H1 (cell line): ENCODE results near the gene S100A6. TPM values are rescaled to one million over a fixed set of nuclear protein-coding genes. Genes with fewer than 3 reads are reported as not detected.

ENCODE experiments used
- BACH1 ChIP-seq: IDR thresholded peaks from 2 replicates; pipeline ENCODE4 v1.6.1; 2012; ENCODE audit warnings: low read length, improper control_type of control experiment
- FOSL1 ChIP-seq: IDR thresholded peaks from 2 replicates; pipeline ENCODE4 v1.6.1; 2011; ENCODE audit warnings: mild to moderate bottlenecking, low read depth, low read length, moderate library complexity; ENCODE audit not compliant: insufficient read depth
- KDM5A ChIP-seq: fragments of 200-600 bp; IDR thresholded peaks from 2 replicates; pipeline ENCODE4 v1.7.1; 2012; ENCODE audit warnings: mild to moderate bottlenecking, low read length, inconsistent platforms, mixed read lengths
- PHF8 ChIP-seq: fragments of 200-600 bp; sonication (generic); conservative IDR thresholded peaks from 2 replicates; pipeline ENCODE4 v1.7.1; 2012; ENCODE audit warnings: low read depth, mild to moderate bottlenecking, inconsistent platforms, low read length, moderate library complexity
- POLR2A ChIP-seq, 2 experiments: IDR thresholded peaks; 1 replicate in 1 of 2; 2 replicates in 1 of 2; pipeline ENCODE4 v1.6.1; 2011; ENCODE audit warnings: low read depth in 2 of 2, low read length in 2 of 2, mild to moderate bottlenecking in 2 of 2; ENCODE audit errors: control extremely low read depth in 1 of 2
- RXRA ChIP-seq: IDR thresholded peaks from 2 replicates; pipeline ENCODE4 v1.6.1; 2011; ENCODE audit warnings: low read depth, mild to moderate bottlenecking, low read length, moderate library complexity; ENCODE audit not compliant: insufficient read depth
- SP2 ChIP-seq: IDR thresholded peaks from 2 replicates; pipeline ENCODE4 v1.6.1; 2012; ENCODE audit warnings: mild to moderate bottlenecking, low read length, inconsistent platforms
- TEAD4 ChIP-seq: IDR thresholded peaks from 2 replicates; pipeline ENCODE4 v1.6.1; 2012; ENCODE audit warnings: low read depth, low read length, inconsistent platforms, mixed read lengths
- polyA plus RNA-seq, 7 experiments: library from polyadenylated mRNA; depleted of rRNA in 3 of 7; stranded (reverse) in 5 of 7; unstranded in 2 of 7; fragments of >200 nt in 5 of 7; fragments of 200-250 nt in 2 of 7; gene quantifications; 1 replicate in 5 of 7; 2 replicates in 1 of 7; 4 replicates in 1 of 7; pipeline versions ENCODE4 v1.2.1 to v1.2.3, GENCODE V29; 2011 to 2013; ENCODE audit warnings: missing spikeins in 2 of 7, mixed read lengths in 2 of 7
- total RNA-seq: library from RNA; stranded (reverse); fragmentation: NEBNext Ultra II Directional; extraction: Animal tissue kit (Norgen Biotek cat#: 25700); gene quantifications from 2 replicates; pipeline ENCODE4 v1.2.1, GENCODE V29; 2021
- TF ChIP-seq, protein P1 (sequence below): fragments of 300-600 bp; sonication (generic); IDR thresholded peaks from 2 replicates; pipeline ENCODE4 v1.7.1; 2012; ENCODE audit warnings: low read length, moderate library complexity, mild to moderate bottlenecking, inconsistent platforms; ENCODE audit not compliant: insufficient replicate concordance

The S100A6 gene
- total and polyA plus RNA-seq, 2 of the 8 experiments (the other 6 are each of a cell fraction or from before 2014, with no cell fraction given), result 11.1 to 63.0 TPM

DNA sequence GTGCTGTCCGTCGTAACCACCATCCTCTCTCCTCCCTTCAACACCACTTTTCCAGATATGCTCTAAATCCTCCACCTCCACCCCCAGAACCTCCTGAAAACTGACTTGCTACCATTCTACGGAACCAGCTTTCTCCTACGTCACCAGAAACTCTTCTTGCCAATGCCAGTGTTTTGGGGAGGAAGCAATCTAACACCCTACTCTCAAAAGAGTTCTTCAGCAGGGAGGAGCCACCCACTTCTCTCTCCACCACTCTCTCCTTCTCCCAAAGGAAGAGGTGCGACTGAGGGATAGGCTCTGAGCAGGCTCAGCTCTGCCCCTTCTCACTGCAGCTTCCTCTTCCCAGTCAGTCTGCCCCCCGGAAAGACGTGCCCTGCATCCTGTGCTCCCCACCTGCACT, 35.9 kb upstream of the S100A6 start (continued):
- TF ChIP-seq, protein P1, sequence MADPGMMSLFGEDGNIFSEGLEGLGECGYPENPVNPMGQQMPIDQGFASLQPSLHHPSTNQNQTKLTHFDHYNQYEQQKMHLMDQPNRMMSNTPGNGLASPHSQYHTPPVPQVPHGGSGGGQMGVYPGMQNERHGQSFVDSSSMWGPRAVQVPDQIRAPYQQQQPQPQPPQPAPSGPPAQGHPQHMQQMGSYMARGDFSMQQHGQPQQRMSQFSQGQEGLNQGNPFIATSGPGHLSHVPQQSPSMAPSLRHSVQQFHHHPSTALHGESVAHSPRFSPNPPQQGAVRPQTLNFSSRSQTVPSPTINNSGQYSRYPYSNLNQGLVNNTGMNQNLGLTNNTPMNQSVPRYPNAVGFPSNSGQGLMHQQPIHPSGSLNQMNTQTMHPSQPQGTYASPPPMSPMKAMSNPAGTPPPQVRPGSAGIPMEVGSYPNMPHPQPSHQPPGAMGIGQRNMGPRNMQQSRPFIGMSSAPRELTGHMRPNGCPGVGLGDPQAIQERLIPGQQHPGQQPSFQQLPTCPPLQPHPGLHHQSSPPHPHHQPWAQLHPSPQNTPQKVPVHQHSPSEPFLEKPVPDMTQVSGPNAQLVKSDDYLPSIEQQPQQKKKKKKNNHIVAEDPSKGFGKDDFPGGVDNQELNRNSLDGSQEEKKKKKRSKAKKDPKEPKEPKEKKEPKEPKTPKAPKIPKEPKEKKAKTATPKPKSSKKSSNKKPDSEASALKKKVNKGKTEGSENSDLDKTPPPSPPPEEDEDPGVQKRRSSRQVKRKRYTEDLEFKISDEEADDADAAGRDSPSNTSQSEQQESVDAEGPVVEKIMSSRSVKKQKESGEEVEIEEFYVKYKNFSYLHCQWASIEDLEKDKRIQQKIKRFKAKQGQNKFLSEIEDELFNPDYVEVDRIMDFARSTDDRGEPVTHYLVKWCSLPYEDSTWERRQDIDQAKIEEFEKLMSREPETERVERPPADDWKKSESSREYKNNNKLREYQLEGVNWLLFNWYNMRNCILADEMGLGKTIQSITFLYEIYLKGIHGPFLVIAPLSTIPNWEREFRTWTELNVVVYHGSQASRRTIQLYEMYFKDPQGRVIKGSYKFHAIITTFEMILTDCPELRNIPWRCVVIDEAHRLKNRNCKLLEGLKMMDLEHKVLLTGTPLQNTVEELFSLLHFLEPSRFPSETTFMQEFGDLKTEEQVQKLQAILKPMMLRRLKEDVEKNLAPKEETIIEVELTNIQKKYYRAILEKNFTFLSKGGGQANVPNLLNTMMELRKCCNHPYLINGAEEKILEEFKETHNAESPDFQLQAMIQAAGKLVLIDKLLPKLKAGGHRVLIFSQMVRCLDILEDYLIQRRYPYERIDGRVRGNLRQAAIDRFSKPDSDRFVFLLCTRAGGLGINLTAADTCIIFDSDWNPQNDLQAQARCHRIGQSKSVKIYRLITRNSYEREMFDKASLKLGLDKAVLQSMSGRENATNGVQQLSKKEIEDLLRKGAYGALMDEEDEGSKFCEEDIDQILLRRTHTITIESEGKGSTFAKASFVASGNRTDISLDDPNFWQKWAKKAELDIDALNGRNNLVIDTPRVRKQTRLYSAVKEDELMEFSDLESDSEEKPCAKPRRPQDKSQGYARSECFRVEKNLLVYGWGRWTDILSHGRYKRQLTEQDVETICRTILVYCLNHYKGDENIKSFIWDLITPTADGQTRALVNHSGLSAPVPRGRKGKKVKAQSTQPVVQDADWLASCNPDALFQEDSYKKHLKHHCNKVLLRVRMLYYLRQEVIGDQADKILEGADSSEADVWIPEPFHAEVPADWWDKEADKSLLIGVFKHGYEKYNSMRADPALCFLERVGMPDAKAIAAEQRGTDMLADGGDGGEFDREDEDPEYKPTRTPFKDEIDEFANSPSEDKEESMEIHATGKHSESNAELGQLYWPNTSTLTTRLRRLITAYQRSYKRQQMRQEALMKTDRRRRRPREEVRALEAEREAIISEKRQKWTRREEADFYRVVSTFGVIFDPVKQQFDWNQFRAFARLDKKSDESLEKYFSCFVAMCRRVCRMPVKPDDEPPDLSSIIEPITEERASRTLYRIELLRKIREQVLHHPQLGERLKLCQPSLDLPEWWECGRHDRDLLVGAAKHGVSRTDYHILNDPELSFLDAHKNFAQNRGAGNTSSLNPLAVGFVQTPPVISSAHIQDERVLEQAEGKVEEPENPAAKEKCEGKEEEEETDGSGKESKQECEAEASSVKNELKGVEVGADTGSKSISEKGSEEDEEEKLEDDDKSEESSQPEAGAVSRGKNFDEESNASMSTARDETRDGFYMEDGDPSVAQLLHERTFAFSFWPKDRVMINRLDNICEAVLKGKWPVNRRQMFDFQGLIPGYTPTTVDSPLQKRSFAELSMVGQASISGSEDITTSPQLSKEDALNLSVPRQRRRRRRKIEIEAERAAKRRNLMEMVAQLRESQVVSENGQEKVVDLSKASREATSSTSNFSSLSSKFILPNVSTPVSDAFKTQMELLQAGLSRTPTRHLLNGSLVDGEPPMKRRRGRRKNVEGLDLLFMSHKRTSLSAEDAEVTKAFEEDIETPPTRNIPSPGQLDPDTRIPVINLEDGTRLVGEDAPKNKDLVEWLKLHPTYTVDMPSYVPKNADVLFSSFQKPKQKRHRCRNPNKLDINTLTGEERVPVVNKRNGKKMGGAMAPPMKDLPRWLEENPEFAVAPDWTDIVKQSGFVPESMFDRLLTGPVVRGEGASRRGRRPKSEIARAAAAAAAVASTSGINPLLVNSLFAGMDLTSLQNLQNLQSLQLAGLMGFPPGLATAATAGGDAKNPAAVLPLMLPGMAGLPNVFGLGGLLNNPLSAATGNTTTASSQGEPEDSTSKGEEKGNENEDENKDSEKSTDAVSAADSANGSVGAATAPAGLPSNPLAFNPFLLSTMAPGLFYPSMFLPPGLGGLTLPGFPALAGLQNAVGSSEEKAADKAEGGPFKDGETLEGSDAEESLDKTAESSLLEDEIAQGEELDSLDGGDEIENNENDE, result no peak
- no peak for TF ChIP-seq PHF8
- TF ChIP-seq TEAD4, result no peak
- no peak for TF ChIP-seq SP2
- no peak for TF ChIP-seq KDM5A
- TF ChIP-seq FOSL1, result no peak
- TF ChIP-seq BACH1, result no peak
- TF ChIP-seq POLR2A (IDR thresholded peaks at IDR 0.05; ENCODE audit: control extremely low read depth in 1 of 2, low read depth in 2 of 2, low read length in 2 of 2), result no peak
- TF ChIP-seq RXRA, result no peak
